ENCODE results near the gene NETO2.

The NETO2 gene

GRCh38 chr16:47043970-47044684 is 99.6 kb downstream of the NETO2 start:
- no peak for DNase-seq

GRCh38 chr16:47043200-47043599 is 100.5 kb downstream of the NETO2 start:
- no peak for DNase-seq

- peak; percentile 85 to 88 for DNase-seq
Measured at GRCh38 chr16:47037746-47038458, 105.8 kb downstream of the NETO2 start.

- DNase-seq: peak; percentile 11 to 38
Measured at GRCh38 chr16:47037396-47037745, 106.4 kb downstream of the NETO2 start.

GRCh38 chr16:47036201-47036600 is 107.5 kb downstream of the NETO2 start:
- no peak for DNase-seq

- no peak for DNase-seq
Measured at GRCh38 chr16:47035436-47035835, 108.3 kb downstream of the NETO2 start.

GRCh38 chr16:47034455-47034854 is 109.3 kb downstream of the NETO2 start:
- no peak for DNase-seq

GRCh38 chr16:47033176-47033575 is 110.6 kb downstream of the NETO2 start:
- DNase-seq: no peak

- DNase-seq: no peak
Measured at GRCh38 chr16:47029724-47030123, 114.0 kb downstream of the NETO2 start.

- no peak for DNase-seq
Measured at GRCh38 chr16:47028767-47029377, 114.9 kb downstream of the NETO2 start.
